ENCODE data around the gene PCNX2. TPM values are rescaled to one million over a fixed set of nuclear protein-coding genes. Genes with fewer than 3 reads are reported as not detected.

Gene PCNX2
- total RNA-seq, 3 donors from 2014 or later, result 6.0 to 11.3 (median 8.5) TPM

- intact Hi-C loops (cut with DNase I, micrococcal nuclease), result no loop called here
- H3K4me3 ChIP-seq, result no peak overlapping the region
- no peak for TF ChIP-seq CTCF (IDR thresholded peaks at IDR 0.05)
- ATAC-seq, result no peak
- no peaks in the 10 kb centered on the region for H3K36me3 ChIP-seq (ENCODE audit: low read depth)
- no peaks in the 10 kb centered on the region for H3K9me3 ChIP-seq
- H3K4me1 ChIP-seq (ENCODE audit: low read depth), result no peaks in the 10 kb centered on the region
- no peak for DNase-seq
Observed at GRCh38 chr1:233121947-233122559, 173.5 kb downstream of the PCNX2 start.

GRCh38 chr1:233114860-233115259, 180.7 kb downstream of the PCNX2 start:
- Histone ChIP-seq H3K4me3 (no peak overlapping the region), H3K9me3 (no peaks in the 10 kb centered on the region), H3K4me1 (ENCODE audit: low read depth) (no peaks in the 10 kb centered on the region), H3K36me3 (ENCODE audit: low read depth) (no peaks in the 10 kb centered on the region)
- no peak for TF ChIP-seq CTCF (IDR thresholded peaks at IDR 0.05)
- DNase-seq (no peak), ATAC-seq (peak; percentile 31)
- intact Hi-C loops (cut with DNase I, micrococcal nuclease), result no loop called here

GRCh38 chr1:233114159-233114558, 181.4 kb downstream of the PCNX2 start:
- H3K4me3 ChIP-seq, result no peak overlapping the region
- no peaks in the 10 kb centered on the region for H3K36me3 ChIP-seq (ENCODE audit: low read depth)
- no peaks in the 10 kb centered on the region for H3K9me3 ChIP-seq
- no peak for DNase-seq
- no peaks in the 10 kb centered on the region for H3K4me1 ChIP-seq (ENCODE audit: low read depth)
- ATAC-seq, result no peak
- intact Hi-C loops (cut with DNase I, micrococcal nuclease), result no loop called here
- no peak for TF ChIP-seq CTCF (IDR thresholded peaks at IDR 0.05)

- no peaks in the 10 kb centered on the region for H3K36me3 ChIP-seq (ENCODE audit: low read depth)
- H3K4me1 ChIP-seq (ENCODE audit: low read depth), result no peaks in the 10 kb centered on the region
- intact Hi-C loops (cut with DNase I, micrococcal nuclease), result no loop called here
- no peaks in the 10 kb centered on the region for H3K9me3 ChIP-seq
- peak; percentile 39 to 72 (median 50) for DNase-seq
- no peak for TF ChIP-seq CTCF (IDR thresholded peaks at IDR 0.05)
- no peak overlapping the region for H3K4me3 ChIP-seq
- peak; percentile 92 for ATAC-seq
Observed at GRCh38 chr1:233113009-233113879, 182.3 kb downstream of the PCNX2 start.

- Histone ChIP-seq H3K36me3 (ENCODE audit: low read depth) (no peaks in the 10 kb centered on the region), H3K9me3 (no peaks in the 10 kb centered on the region), H3K4me1 (ENCODE audit: low read depth) (no peaks in the 10 kb centered on the region), H3K4me3 (no peak overlapping the region)
- DNase-seq, result no peak
- intact Hi-C loops (cut with DNase I, micrococcal nuclease), result no loop called here
- ATAC-seq, result no peak
- TF ChIP-seq CTCF (IDR thresholded peaks at IDR 0.05), result no peak
Observed at GRCh38 chr1:233112186-233113008, 183.1 kb downstream of the PCNX2 start.
